H54 (cell line): ENCODE measurements around the gene ENTPD2.

ENCODE experiments used
- DNase-seq: peaks from one replicate; pipeline ENCODE4 v3.0.0; 2011; ENCODE audit warnings: low spot score, mixed read lengths; ENCODE audit not compliant: insufficient read length
- FAIRE-seq: peaks from 3 replicates; lab custom pipeline; 2011; peaks lifted over from hg19 to GRCh38; lab: Jason Lieb, UNC
- POLR2A ChIP-seq: IDR thresholded peaks from 2 replicates; pipeline ENCODE4 v1.6.1; 2011; ENCODE audit warnings: low read depth, mild to moderate bottlenecking, low read length

ENTPD2 gene

GRCh38 chr9:137030006-137030405, 23.9 kb downstream of the ENTPD2 start:
- no peak for TF ChIP-seq POLR2A
- DNase-seq (no peak), FAIRE-seq (no peak)

DNA sequence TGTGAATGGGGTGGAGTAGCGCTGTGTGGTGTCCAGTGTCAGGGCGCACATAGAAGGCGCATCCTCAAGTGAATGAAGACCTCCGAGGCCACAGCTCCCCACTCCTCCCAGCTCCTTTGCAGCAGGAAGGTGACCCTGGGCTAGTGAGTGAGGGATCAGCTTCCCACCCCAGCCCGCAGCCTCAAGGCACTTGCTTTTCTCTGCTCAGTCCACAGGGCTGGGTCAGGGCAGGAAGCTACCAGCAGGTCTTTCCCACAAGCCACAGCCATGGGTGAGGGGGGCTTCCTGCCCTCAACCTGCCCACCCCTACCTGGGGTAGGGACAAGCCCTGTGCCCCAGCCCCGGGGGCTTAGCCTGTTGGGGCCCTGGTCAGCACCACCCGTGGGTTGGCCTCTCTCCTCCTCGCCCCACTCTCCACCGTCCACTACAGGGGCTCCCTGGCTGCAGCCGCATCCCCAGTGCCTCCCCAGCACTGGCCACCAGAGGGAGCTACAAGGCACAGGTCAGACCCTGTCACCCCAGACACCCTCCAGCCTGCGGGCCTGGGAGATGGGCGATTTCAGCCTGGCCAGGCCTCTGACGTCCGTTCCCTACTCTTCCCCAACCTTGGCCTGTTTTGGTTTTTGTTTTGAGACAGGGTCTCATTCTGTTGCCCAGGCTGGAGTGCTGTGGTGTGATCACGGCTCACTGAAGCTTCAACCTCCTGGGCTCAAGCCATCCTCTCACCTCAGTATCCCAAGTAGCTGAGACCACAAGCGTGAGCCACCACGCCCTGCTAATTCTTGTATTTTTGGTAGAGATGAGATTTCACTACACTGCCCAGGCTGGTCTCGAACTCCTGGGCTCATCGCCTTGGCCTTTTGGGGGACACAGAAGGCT, 24.6 kb downstream of the ENTPD2 start:
- DNase-seq (peak; percentile 97), FAIRE-seq (peak; percentile 65)
- no peak for TF ChIP-seq POLR2A

GRCh38 chr9:137028263-137029057, 25.4 kb downstream of the ENTPD2 start:
- FAIRE-seq (no peak), DNase-seq (peak; percentile 93)
- no peak for TF ChIP-seq POLR2A

- FAIRE-seq (no peak), DNase-seq (peak; percentile 85)
- TF ChIP-seq POLR2A = peak; percentile 51
These were observed 26.2 kb downstream of the ENTPD2 start, which contains the start of gene ABCA2 for GRCh38 chr9:137027369-137028262. Gene ABCA2, minus strand, starts transcription at chr9:137028237. Its CDS starts 97 bp downstream, at chr9:137028140.

DNA sequence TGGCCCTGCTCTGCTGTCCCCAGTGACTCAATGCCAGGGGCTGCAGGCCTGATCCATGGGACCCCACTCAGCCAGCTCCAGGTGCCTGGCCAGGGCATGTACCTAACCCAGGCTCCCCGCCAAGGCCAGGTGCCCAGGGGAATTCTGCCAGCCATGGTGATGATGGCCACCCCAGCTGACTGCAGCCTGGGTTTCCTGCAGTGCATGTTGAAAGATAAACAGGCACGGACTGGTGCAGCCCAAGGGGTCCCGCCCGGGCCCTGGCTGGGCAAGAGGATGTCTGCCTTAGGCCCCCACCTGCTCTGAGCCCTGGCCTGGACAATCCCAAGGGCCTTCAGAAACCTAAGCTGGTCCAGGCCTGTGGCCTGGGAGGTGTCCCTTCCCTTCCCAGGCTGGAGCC, 27.0 kb downstream of the ENTPD2 start:
- FAIRE-seq (no peak), DNase-seq (no peak)

DNA sequence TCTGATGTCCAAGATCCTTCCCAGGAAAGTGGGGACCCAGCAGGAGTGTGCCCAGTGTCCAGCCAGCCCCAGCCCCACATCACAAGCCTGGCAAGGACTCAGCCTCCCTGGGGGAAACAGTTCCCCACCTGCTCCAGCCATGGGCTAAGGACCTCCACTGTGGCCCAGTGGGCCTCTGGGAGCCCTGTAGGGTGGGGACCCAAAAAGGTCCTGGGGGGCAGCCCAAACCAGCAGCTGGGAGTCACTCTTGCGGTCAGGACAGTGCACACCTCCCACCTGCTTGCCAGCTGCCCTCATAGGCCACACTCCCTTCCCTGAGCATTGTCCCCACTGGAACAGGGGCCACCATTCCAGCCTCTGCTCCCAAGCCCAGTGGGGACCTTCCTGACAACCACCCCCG, 27.5 kb downstream of the ENTPD2 start:
- FAIRE-seq = no peak
- no peak for TF ChIP-seq POLR2A
- DNase-seq = no peak

More for the DNA sequence above, 27.0 kb downstream of the ENTPD2 start:
- TF ChIP-seq POLR2A = no peak

DNA sequence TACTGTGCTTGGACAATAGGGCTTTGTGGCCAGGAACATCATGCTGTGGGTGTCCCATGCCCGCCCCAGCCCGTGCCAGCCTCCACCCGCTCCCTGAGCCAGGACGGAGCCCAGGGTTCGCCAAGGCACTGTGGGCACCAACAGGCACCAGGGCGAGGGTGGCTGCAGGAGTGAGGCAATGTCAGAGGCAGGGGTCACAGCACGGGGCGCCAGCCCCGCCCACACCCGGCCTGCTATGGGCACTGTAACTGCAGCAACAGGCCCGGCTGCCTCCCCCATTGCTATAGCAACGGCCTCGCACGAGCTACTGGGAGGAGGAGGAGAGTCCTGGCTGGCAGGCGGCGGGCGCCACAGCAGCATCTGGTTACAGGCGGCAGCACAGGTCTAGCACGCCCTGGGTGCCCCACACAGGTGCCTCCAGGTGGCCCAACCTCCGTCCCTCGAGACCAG, 28.3 kb downstream of the ENTPD2 start:
- FAIRE-seq (no peak), DNase-seq (no peak)
- TF ChIP-seq POLR2A = no peak

DNA sequence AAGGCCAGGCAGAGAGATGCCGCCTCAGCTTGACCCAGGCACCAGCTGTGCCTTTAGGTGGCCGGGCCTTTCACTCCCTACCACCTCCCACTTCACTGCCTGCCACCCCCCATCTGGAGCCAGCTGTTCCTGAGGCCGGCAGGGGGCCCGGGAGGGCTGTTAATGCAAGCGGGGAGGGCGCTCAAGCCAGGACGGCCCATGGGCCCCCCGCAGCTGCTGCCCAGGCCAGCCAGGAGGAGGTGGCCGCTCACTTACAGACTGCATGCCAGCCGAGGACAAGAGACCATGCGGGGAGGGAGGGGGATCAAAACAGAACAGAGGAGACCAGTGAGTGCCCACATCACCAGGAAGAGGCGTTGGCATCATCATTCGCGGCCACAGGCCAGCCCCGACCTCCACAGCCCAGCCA, 30.3 kb downstream of the ENTPD2 start:
- no peak for FAIRE-seq
- DNase-seq = no peak
- TF ChIP-seq POLR2A = no peak

- no peak for FAIRE-seq
- TF ChIP-seq POLR2A = no peak
- no peak for DNase-seq
These were observed 30.7 kb downstream of the ENTPD2 start for GRCh38 chr9:137023157-137023556.

- no peak for FAIRE-seq
- DNase-seq = no peak
- no peak for TF ChIP-seq POLR2A
These were observed 31.2 kb downstream of the ENTPD2 start for GRCh38 chr9:137022662-137023008.

DNA sequence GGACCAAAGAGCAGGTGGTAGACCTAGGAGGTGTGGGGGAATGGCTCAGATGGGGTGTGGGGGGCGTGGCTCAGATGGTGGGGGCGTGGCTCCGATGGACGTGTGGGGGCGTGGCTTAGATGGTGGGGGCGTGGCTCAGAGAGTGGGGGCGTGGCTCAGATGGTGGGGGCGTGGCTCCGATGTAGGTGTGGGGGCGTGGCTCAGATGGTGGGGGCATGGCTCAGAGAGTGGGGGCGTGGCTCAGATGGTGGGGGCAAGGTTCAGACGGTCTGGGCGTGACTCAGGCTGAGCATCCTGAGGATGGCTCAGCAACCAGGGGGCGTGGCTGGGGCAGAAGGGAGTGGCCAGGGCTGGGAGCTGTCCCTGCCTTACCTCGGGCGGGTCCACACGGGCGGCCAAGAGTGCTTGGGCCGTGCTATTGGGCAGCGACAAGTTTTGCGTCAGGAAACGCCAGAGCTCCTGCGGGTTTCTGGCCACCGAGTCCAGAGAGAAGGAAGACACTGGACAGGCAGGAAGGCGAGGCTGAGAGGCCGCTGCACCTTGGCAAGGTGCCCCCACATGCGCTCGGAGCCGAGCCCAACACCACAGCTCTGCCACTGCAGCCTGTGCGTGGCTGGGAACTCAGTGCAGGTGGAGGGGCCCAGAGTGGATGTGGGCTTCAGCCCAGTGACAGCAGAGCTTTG, 31.7 kb downstream of the ENTPD2 start:
- DNase-seq (peak; percentile 99), FAIRE-seq (peak; percentile 97)
- TF ChIP-seq POLR2A = no peak

- TF ChIP-seq POLR2A = no peak
- DNase-seq = no peak
- no peak for FAIRE-seq
These were observed 32.3 kb downstream of the ENTPD2 start for GRCh38 chr9:137021568-137021978.
